GM18870 (cell line): Measurements from ENCODE around the gene GCLM.
A peak's percentile ranks its signal among the peaks of the same experiment; 100 is the strongest.

Source experiments
- ATAC-seq: cut with Tn5 transposase; IDR thresholded peaks from one replicate; pipeline ENCODE4 v1.9.1; 2021; ENCODE audit warnings: moderate library complexity; ENCODE audit not compliant: unreplicated experiment

GCLM gene

GRCh38 chr1:93847811-93848288 is 61.4 kb downstream of the GCLM start:
- peak; percentile 28 for ATAC-seq

- ATAC-seq = peak; percentile 78
These were observed 62.0 kb downstream of the GCLM start for GRCh38 chr1:93846992-93847810.

GRCh38 chr1:93846206-93846991 is 62.8 kb downstream of the GCLM start:
- ATAC-seq = peak; percentile 26

DNA sequence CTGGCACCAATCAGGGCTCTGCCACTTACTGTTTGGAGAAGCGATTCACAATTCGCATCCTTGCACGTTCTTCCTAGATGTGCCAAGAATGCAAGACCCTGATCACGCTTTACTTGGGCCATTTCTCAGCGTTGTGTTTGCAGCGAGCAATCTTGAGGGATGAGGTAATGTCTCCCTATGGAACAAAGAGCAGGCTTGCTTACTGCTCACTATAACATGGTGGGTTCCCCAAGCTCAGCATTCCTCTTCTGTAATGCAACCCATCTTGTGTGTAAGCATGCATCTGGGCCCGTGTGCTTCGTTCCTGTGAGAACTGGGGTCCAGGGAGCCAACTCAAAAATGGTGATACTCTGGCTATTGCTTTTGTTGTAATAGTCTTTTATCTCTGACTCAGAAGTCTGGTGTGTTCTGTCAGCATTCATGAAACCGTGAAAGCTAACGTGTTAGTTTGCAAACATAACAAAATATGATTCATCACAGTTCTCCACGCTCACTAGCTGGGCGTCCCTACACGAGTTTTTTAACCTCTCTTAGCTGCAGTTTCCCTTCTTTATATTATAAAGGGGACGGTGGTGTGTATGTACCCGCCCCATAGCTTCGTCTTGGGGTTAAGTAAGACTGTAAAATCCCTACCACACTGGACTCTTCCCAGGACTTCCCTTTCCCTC is 63.6 kb downstream of the GCLM start:
- ATAC-seq = peak; percentile 2

GRCh38 chr1:93844262-93845045 is 64.8 kb downstream of the GCLM start:
- no peak for ATAC-seq

DNA sequence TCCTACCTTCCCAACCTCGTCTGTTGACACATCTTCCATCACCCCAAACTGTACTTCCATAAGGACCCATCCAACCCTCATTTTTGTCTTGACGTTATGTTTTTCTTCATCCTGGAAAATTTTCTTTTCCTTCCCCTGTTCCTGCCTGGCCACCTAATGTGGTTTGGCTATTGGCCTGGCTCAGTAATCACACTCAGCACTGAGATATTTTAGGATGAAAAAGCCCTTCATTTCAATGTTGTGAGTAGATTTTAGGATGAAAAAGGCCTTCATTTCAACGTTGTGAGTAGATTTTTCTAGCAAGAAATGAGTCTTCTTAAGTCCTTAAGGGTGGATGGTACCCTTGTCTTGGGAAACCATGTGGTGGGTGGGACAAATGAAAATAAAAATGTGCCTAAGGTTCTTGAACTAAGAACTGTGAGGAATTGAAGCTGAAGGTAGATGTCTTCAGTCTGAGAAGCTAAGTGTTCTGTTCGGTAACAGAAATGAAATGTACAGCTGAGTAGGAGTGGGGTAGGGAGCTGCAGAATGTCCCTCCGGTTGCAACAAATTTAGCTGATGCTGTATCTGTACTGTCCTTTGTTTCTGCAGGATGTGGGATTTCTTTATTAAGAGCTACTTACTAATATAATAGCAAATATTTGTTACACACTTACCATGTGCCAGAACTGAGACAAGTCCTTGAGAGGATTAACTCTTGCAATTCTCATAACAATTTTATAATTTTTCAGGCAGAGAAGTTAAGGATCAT is 66.3 kb downstream of the GCLM start:
- no peak for ATAC-seq

- ATAC-seq = no peak
These were observed 67.5 kb downstream of the GCLM start for GRCh38 chr1:93841771-93842170.

DNA sequence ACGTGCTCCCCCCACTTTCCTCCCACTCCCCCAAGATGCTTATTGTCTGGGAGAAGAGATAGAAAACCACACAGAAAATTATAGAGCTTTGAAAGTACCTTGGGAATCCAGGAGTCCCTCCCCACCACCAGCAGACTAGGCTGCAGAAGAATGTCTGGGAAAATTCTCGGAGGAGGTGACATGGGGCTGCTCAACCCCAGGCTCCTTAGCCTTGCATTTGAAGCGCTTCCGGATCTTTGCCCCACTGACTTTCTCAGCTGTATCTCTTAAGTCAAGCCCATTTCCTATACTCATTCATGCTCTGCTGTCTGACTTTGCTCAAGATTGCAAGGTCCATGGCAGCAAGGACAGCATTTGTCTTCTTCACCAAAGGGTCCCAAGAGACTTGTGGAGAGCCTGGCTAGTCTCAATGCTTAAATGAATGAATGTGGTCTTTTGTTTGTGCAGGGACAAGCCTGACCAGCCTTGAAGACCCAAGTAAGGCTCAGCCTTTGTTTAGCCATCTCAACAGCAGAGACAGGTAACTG is 68.2 kb downstream of the GCLM start:
- ATAC-seq = no peak

DNA sequence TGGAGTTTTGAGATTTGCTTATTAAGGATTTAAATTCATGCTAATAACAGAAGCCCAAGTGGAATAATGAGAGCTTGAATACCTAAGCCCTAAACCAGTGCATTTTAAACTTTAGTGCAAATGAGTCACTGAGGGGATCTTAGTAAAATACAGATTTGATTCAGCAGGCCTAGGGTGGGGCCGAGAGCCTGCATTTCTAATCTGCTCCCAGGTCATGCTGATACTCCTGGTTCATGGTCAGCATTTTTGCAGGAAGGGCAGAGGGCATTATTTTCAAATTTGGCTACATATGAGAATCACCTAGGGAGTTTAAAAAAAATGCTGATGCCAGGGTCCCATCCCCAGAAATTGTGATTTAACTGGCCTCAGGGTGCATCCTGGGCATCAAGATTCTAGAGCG is 69.5 kb downstream of the GCLM start:
- no peak for ATAC-seq

- no peak for ATAC-seq
These were observed 69.9 kb downstream of the GCLM start for GRCh38 chr1:93839307-93839706.

DNA sequence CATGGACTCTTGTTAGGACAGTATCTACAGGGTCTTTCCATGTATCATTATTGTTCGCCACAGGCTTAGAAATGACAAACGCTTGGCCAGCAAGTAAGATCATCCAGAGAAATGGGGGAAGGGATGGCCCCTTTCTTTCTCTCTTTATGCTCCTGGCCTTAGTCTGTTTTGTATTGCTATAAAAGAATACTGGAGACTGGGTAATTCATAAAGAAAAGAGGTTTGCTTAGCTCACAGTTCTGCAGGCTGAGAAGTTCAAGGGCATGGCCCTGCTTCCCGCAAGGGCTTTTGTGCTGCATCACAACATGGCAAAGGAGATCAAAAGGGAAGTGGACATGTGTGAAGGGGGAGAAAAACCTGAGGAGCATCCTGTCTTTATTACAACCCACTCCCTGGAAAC is 71.3 kb downstream of the GCLM start:
- ATAC-seq = no peak
